ENCODE results near the gene MEG3. TPM values are rescaled to one million over a fixed set of nuclear protein-coding genes. Genes with fewer than 3 reads are reported as not detected.
A peak's percentile ranks its signal among the peaks of the same experiment; 100 is the strongest.
"Not testable (repeated sequence)": the region's sequence is repeated elsewhere in the genome, so short reads cannot be mapped to it uniquely, and the experiment has no call there.

MEG3 gene
- total RNA-seq, 1 donor from 2014 or later: 219 TPM

- DNase-seq (ENCODE audit: extremely low read depth, low read depth, low spot score): no peak
Observed at GRCh38 chr14:100813291-100813690, 12.6 kb upstream of the MEG3 start.

DNA sequence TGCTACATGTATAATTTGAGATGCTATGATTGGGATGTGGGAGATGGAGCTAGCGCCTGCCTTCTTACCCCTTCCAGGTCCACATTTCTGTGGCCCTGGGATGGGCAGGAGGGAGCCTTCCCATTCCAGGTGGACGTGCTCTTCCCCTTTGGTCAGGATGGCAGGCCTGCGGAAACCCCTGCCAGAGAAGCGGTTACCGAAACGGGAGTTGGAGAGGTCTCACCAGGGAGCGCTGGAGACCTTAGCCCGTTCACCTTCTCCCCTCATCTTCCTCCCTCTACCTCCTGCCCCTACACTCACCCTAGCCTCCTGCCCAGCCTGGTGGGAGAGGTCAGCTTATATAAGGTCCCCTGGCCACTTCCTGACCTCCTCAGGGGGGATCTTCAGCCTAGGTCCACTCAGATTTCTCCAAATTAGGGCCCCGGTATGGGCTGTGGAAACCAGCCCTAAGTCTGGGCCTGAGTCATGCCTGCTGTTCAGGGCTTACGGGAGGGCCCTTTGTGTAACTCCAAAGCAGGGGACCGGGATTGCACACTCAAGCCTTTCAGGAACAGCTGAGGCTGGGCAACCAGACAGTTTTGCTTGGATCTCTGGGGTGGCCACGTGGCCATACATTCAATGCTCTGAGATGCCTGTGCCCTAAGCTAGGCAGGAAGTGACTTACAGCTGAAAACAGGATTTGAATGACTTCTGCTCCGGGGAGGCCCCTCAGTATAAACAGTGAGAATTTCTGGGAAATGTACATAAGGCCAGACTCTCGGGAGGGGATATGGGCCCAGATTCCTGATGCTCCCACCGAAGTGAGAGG lies 10.2 kb upstream of the MEG3 start:
- DNase-seq (ENCODE audit: extremely low read depth, low read depth, low spot score): peak; percentile 52

- DNase-seq (ENCODE audit: extremely low read depth, low read depth, low spot score): no peak
Observed at GRCh38 chr14:100816286-100816949, 9.5 kb upstream of the MEG3 start.

GRCh38 chr14:100816950-100817901 lies 8.7 kb upstream of the MEG3 start:
- no peak for DNase-seq (ENCODE audit: extremely low read depth, low read depth, low spot score)

GRCh38 chr14:100818221-100818699 lies 7.7 kb upstream of the MEG3 start:
- DNase-seq (ENCODE audit: extremely low read depth, low read depth, low spot score): no peak

- not testable (repeated sequence) for DNase-seq (ENCODE audit: extremely low read depth, low read depth, low spot score)
Observed at GRCh38 chr14:100818923-100819322, 7.0 kb upstream of the MEG3 start.

GRCh38 chr14:100819453-100819828 lies 6.5 kb upstream of the MEG3 start:
- DNase-seq (ENCODE audit: extremely low read depth, low read depth, low spot score): no peak

DNA sequence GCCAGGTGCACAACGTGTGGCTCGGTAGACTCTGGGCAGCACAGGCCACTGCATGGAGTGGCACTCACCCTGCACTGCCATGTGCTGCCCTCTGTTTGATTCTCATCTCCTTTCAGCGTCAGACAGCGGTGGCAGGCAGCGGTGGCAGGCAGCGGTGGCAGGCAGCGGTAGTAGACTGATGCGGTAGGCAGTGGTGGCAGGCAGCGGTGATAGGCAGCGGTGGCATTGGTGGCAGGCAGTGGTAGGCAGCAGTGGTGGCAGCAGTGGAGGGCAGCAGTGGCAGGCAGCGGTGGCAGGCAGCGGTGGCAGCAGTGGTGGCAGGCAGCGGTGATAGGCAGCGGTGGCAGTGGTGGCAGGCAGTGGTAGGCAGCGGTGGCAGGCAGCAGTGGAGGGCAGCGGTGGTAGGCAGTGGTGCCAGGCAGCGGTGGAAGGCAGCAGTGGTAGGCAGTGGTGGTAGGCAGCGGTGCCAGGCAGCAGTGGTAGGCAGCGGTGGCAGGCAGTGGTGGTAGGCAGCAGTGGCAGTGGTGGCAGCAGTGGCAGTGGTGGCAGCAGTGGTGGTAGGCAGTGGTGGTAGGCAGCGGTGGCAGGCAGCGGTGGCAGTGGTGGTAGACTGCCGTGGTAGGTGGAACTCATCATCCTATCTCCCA lies 6.0 kb upstream of the MEG3 start:
- DNase-seq (ENCODE audit: extremely low read depth, low read depth, low spot score): no peak

DNA sequence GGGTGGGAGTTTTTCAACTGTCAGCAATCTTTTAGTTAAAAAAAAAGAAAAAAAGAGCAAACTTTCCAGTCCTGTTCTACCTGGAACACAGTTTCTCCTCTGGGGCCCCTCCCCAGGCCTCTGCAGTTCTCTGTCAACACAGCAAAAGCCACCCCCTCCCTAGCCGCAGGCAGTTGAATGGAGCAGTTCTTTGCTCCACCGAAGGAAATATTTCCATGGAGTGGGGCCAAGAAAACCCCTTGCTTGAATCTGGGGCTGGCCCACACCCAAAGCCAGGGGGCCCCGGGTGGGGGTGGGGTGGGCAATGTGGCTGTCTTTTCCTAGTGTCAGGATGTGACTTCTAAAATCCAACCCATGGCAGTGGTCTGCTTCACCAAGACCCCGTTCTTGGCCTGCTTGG lies 5.0 kb upstream of the MEG3 start:
- DNase-seq (ENCODE audit: extremely low read depth, low read depth, low spot score): no peak

DNA sequence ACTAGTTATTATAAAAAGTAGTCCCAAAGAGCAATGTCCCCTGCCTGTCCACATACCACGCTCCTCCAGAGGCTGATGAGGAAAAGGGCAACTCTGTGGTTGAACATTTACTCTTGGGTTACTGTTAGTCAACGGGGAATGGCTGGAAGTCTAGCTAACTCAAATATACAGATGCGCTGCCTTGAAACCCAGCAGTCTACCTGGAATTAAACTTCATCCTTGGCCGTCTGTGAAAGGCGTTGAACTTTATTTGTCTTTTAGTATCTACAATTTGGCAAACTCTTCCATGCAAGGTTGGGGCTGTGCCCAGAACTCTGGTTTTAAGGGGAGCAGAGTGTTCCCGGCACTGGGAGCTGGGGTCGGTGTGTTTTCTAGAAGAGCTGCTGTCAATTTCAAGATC lies 3.9 kb upstream of the MEG3 start:
- DNase-seq (ENCODE audit: extremely low read depth, low read depth, low spot score): no peak

DNA sequence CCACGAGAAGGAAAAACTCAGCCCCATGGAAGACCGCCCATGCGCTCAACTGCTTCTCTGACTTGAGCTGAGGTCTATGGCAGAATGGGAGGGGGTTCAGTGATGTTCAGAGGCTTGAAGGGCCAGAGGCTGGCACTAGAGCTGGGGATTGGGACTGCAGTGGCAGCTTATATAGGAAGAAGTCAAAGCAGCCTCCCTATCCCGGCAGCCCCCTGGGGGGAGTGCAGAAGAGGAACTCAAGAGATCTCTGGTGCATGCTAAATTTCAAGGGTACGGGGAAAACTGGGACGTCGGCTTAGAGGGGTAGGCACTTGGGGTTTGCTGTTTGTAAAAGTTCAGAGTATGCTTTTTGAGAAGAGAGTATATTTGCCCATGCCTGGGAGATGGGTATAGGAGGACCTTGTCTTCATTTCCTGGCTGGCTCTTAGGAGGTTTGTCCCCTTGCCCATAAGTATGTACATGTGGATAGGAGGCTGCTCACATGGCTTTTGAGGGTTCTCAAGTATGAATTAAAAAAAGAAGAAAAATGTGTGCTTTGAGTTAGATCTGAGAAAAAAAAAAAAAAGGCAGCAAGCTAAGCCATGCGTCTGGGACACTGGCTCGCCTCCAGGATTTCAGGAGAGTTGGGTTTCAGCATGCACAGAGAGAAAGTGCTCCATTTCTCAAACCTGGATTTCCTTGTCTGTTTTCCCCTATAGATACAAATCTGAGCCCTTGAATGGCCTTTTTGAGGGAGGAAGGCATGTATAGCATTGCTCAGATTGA lies 3.2 kb upstream of the MEG3 start:
- no peak for DNase-seq (ENCODE audit: extremely low read depth, low read depth, low spot score)

DNA sequence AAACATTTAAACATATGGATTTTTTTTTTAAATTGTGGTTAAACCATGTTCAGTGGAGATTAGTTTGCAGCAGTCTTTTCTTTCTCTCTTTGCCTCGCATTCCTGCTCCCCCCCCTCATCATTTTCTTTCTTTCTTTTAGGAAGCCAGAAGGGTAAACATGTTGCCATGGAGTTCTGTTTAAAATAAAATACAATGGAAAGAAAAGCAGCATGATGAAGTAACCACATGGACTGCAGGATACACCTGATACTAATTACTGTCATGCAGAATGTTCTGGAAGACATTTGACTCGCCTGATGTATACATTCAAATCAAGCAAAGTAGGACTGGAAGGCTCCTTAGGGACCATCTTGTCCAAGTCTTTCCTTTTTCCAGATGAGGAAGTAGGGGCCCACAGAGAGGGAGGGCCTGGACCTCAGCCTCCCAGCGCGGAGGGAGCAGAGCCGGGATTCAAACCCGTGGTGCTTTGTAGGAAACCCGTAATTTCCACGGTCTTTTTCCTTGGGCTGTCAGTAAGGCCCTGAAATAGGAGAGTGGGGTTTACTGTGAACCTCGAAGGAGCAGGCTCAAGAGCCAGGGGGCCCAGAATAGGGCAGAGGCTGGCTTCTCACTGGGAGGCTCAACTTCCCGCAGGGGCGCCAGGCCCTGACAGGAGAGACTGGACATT lies 2.4 kb upstream of the MEG3 start:
- DNase-seq (ENCODE audit: extremely low read depth, low read depth, low spot score): no peak

- no peak for DNase-seq (ENCODE audit: extremely low read depth, low read depth, low spot score)
Observed at GRCh38 chr14:100824091-100824551, 1.8 kb upstream of the MEG3 start.

DNA sequence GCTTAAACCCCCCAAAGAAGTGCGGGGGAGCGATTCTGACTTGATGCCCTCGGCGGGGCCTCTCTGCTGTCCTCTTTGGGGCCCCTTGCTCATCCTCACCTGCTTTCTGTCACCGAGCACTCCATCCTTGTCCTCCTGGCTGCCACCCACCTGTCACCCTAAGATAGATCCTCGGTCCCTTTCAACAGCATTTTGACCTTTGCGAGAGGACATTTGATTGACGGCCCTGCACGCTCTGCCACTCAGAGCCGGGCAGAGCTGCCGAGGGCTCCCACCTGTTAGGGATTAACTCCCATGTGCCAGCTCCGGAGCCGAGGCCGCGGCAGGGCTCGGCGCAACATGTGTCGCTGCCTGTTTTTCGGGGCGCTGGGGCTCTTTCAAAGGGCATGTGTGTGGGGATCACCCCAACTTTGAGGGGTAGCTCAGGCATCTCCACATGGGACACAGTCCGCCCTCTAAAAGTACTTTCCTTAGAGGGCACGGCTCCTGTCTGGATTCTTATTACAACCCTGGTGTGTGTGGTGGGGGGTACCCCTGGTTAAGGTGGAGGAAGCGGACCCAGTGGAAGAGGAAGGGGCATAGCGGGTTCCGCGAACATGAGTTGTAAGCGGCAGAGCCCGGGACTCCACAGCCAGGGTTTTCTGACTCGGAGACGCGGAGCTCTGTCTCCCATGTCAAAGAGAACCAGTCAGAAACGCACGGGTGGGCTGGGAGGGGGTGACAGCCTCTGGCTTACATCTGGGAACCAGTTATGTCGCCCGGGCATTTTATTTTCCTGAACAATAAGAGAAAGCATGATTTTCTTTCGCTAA lies 811 bp upstream of the MEG3 start:
- no peak for DNase-seq (ENCODE audit: extremely low read depth, low read depth, low spot score)

DNA sequence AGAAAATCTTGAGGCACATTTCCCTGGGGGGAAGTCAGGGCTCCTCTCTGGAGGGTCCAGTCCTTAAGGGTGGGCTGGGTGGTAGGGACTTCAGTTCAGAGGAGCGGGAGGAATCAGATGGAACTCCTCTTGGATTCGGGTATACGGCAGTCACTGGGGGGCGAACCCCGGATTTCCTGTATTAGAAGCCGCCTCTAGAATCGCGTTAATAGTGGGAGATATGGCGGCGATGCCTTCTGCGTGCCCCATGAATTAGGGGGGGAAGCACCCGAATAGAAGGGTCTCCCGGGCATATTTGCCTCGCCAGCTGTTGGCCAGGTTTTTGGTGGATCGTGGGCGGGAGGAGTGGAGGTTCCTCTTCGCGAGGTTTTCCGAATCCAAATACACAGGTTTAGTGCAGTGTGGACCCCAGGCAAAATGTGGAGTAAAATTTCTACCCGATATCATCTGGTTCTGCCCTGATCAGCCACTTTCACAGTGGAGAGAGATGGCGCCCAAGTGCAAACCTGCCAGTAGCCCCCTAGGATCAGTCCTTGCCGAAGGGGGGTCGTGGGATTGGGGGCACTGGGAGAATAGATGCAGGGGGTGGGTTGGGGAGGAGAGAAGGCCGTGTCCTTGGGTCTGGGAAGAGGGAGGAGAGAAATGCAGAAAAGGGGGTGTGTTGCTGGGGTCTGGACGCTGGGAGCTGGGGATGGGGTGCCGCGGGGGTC lies 628 bp downstream of the MEG3 start:
- DNase-seq (ENCODE audit: extremely low read depth, low read depth, low spot score): no peak

DNA sequence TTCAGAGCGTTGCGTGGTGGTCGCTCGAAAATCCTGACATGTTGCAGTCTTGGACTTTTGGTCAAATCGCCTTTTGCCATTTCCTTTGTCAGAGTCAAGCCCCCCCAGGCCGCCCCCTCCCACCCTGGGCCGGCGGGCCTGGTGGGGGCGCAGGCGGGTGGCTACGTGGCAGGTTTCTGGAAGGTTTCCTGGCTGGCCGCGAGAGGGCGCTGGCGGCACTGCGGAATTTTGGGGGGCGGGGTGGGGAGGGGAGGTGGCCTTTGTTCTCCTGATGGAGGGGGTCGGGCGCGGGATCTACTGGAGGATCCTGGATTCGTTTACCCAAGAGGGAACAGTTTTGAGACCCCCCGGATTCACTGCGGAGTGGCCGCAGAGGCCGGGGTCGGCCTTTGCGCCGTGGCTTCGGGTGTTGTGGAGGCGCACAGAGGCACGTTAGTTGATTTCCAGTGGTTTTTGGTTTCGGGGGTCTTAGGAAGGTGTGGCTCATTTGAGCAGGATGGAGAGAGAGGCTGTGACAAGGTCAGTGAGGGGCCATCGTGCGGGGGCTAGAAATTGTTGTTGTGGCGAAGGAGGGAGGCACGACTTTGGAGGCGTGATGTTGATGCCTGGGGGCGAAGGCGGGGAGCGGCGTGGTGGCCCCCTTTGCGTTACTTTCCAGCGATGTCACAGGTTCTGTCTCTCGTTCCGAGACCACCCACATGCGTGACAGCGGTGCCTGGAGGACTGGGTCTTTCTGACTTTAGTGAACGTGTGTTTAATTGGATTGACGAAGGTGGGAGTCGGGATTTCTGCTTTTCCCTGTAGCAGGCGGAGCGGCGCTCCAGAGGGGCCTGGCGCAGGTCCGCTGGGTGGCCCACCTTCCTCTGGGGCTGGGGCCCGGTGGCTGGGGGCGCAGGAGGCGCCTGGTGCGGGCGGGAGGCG lies 1.4 kb downstream of the MEG3 start:
- no peak for DNase-seq (ENCODE audit: extremely low read depth, low read depth, low spot score)
